K562 (cell line): ENCODE data around the gene ELK1. TPM values are rescaled to one million over a fixed set of nuclear protein-coding genes. Genes with fewer than 3 reads are reported as not detected.

Experiments used
- ASH1L ChIP-seq: fragments of 450-650 bp; IDR thresholded peaks from 2 replicates; pipeline ENCODE4 v1.6.1; 2018; ENCODE audit warnings: borderline replicate concordance, mild to moderate bottlenecking, low read depth; ENCODE audit not compliant: partially characterized antibody
- CHCHD3 ChIP-seq: fragments of 250-450 bp; sonication (Bioruptor Pico); IDR thresholded peaks from 2 replicates; pipeline ENCODE4 v2.1.2; 2022; ENCODE audit warnings: mild to moderate bottlenecking
- COPS2 ChIP-seq: fragments of 450-650 bp; conservative IDR thresholded peaks from 2 replicates; pipeline ENCODE4 v1.6.1; 2016; ENCODE audit warnings: mild to moderate bottlenecking, moderate library complexity
- EZH2 ChIP-seq: IDR thresholded peaks from 2 replicates; pipeline ENCODE4 v1.6.1; 2012; ENCODE audit warnings: low read depth, mild to moderate bottlenecking, inconsistent platforms, low read length, borderline replicate concordance
- L3MBTL2 ChIP-seq: fragments of 450-650 bp; IDR thresholded peaks from 2 replicates; pipeline ENCODE4 v1.6.1; 2016; ENCODE audit warnings: mild to moderate bottlenecking, moderate library complexity
- MXI1 ChIP-seq: IDR thresholded peaks from 2 replicates; pipeline ENCODE4 v1.6.1; 2011; ENCODE audit warnings: low read depth, mild to moderate bottlenecking, improper control_type of control experiment, low read length
- NCOA2 ChIP-seq, 2 experiments: fragments of 450-650 bp; IDR thresholded peaks; 2 replicates each; pipeline ENCODE4 v1.6.1; 2018; ENCODE audit warnings: mild to moderate bottlenecking in 2 of 2, moderate library complexity in 1 of 2; ENCODE audit not compliant: partially characterized antibody in 2 of 2
- SAP30 ChIP-seq: fragments of 200-600 bp; sonication (generic); IDR thresholded peaks from 2 replicates; pipeline ENCODE4 v1.6.1; 2012; ENCODE audit warnings: borderline replicate concordance, low read depth, mild to moderate bottlenecking, moderate library complexity, low read length, control low read depth, inconsistent platforms; ENCODE audit not compliant: insufficient read depth, poor library complexity, severe bottlenecking
- SUPT5H ChIP-seq: fragments of 450-650 bp; IDR thresholded peaks from 2 replicates; pipeline ENCODE4 v1.6.1; 2016
- ZNF24 ChIP-seq: fragments of 450-650 bp; IDR thresholded peaks from 2 replicates; pipeline ENCODE4 v1.6.1; 2016
- polyA plus RNA-seq, 8 experiments: library from polyadenylated mRNA; depleted of rRNA in 4 of 8; stranded (reverse) in 5 of 8; unstranded in 3 of 8; fragments of >200 nt; fragmentation: Nextera tagmentation in 2 of 8; fragmentation: Illumina TruSeq in 1 of 8; extraction: Ambion mirVana in 2 of 8; extraction: Trizol in 1 of 8; gene quantifications; 2 replicates each; pipeline versions ENCODE4 v1.2.1 to v1.2.3, GENCODE V29; 2011 to 2014; ENCODE audit warnings: inconsistent platforms in 1 of 8, missing spikeins in 1 of 8
- total RNA-seq, 7 experiments: library from RNA; depleted of rRNA in 6 of 7; stranded (reverse); fragments of >200 nt in 6 of 7; fragmentation: Illumina TruSeq in 2 of 7; extraction: Trizol in 2 of 7; gene quantifications; 2 replicates each; pipeline versions ENCODE4 v1.2.1 to v1.2.3, GENCODE V29; 2011 to 2021; ENCODE audit warnings: low replicate concordance in 1 of 7
- TF ChIP-seq, protein P1 (sequence below): fragments of 450-650 bp; IDR thresholded peaks from 2 replicates; pipeline ENCODE4 v1.6.1; 2016; ENCODE audit warnings: mild to moderate bottlenecking, moderate library complexity
- TF ChIP-seq, protein P2 (sequence below), 2 experiments: IDR thresholded peaks in 1 of 2; conservative IDR thresholded peaks in 1 of 2; 2 replicates each; pipeline ENCODE4 v1.6.1; 2016; ENCODE audit warnings: low read depth in 2 of 2, mild to moderate bottlenecking in 1 of 2, missing compliant biosample characterization in 1 of 2, missing genetic modification characterization in 1 of 2, moderate library complexity in 1 of 2

Gene ELK1
- total and polyA plus RNA-seq, 9 of the 15 experiments (the other 6 are each of a cell fraction or from before 2014, with no cell fraction given): 4.4 to 74.9 (median 26.5) TPM

DNA sequence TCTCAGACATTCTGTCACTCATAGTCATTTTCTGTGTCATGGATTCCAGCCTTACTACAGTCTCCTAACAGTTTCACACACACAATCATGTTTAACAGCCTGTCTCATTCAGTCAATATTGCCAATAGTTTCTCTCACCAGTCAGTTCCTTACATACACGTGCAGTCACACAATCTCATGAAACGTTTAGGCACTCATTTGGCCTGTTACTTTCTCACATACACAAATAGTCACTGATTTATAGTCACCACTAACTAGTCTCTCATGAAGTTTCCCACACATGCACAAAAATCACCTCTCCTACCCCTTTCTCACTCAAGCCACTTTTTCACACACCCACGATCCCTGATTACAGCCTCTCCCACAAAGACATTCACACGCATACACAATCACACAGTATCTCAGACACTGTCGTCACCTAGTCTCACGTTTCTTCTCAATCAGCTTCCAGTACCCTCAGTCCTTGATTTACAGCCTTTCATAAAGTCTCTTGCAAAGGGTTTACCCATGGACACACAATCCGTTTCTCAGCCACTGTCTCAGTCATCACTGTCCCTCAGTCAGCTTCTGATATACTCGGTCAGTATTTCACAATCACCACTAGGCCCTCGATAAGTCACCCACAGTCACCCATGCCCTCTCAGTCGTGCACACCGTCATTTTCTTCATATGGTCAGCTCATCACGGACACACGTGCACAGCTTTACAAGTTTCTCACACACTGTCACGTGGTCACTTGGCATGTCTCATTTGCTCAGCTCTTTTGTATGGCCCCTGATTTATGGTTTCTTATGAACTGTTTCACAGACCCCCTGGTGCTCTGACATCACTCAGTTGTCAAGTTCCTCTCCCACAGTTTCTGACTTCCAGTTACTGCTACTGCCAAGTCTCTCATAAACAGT is 16.4 kb downstream of the ELK1 start (continued):
- TF ChIP-seq, protein P1, sequence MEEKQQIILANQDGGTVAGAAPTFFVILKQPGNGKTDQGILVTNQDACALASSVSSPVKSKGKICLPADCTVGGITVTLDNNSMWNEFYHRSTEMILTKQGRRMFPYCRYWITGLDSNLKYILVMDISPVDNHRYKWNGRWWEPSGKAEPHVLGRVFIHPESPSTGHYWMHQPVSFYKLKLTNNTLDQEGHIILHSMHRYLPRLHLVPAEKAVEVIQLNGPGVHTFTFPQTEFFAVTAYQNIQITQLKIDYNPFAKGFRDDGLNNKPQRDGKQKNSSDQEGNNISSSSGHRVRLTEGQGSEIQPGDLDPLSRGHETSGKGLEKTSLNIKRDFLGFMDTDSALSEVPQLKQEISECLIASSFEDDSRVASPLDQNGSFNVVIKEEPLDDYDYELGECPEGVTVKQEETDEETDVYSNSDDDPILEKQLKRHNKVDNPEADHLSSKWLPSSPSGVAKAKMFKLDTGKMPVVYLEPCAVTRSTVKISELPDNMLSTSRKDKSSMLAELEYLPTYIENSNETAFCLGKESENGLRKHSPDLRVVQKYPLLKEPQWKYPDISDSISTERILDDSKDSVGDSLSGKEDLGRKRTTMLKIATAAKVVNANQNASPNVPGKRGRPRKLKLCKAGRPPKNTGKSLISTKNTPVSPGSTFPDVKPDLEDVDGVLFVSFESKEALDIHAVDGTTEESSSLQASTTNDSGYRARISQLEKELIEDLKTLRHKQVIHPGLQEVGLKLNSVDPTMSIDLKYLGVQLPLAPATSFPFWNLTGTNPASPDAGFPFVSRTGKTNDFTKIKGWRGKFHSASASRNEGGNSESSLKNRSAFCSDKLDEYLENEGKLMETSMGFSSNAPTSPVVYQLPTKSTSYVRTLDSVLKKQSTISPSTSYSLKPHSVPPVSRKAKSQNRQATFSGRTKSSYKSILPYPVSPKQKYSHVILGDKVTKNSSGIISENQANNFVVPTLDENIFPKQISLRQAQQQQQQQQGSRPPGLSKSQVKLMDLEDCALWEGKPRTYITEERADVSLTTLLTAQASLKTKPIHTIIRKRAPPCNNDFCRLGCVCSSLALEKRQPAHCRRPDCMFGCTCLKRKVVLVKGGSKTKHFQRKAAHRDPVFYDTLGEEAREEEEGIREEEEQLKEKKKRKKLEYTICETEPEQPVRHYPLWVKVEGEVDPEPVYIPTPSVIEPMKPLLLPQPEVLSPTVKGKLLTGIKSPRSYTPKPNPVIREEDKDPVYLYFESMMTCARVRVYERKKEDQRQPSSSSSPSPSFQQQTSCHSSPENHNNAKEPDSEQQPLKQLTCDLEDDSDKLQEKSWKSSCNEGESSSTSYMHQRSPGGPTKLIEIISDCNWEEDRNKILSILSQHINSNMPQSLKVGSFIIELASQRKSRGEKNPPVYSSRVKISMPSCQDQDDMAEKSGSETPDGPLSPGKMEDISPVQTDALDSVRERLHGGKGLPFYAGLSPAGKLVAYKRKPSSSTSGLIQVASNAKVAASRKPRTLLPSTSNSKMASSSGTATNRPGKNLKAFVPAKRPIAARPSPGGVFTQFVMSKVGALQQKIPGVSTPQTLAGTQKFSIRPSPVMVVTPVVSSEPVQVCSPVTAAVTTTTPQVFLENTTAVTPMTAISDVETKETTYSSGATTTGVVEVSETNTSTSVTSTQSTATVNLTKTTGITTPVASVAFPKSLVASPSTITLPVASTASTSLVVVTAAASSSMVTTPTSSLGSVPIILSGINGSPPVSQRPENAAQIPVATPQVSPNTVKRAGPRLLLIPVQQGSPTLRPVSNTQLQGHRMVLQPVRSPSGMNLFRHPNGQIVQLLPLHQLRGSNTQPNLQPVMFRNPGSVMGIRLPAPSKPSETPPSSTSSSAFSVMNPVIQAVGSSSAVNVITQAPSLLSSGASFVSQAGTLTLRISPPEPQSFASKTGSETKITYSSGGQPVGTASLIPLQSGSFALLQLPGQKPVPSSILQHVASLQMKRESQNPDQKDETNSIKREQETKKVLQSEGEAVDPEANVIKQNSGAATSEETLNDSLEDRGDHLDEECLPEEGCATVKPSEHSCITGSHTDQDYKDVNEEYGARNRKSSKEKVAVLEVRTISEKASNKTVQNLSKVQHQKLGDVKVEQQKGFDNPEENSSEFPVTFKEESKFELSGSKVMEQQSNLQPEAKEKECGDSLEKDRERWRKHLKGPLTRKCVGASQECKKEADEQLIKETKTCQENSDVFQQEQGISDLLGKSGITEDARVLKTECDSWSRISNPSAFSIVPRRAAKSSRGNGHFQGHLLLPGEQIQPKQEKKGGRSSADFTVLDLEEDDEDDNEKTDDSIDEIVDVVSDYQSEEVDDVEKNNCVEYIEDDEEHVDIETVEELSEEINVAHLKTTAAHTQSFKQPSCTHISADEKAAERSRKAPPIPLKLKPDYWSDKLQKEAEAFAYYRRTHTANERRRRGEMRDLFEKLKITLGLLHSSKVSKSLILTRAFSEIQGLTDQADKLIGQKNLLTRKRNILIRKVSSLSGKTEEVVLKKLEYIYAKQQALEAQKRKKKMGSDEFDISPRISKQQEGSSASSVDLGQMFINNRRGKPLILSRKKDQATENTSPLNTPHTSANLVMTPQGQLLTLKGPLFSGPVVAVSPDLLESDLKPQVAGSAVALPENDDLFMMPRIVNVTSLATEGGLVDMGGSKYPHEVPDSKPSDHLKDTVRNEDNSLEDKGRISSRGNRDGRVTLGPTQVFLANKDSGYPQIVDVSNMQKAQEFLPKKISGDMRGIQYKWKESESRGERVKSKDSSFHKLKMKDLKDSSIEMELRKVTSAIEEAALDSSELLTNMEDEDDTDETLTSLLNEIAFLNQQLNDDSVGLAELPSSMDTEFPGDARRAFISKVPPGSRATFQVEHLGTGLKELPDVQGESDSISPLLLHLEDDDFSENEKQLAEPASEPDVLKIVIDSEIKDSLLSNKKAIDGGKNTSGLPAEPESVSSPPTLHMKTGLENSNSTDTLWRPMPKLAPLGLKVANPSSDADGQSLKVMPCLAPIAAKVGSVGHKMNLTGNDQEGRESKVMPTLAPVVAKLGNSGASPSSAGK: no peak
- TF ChIP-seq ZNF24 (no peak), SAP30 (no peak), EZH2 (no peak), L3MBTL2 (no peak), COPS2 (no peak), SUPT5H (peak; percentile 37; the same call in 1 of the 2 replicates), ASH1L (no peak), MXI1 (no peak), NCOA2 (IDR thresholded peaks at IDR 0.05; ENCODE audit: partially characterized antibody in 2 of 2) (no peak), CHCHD3 (CRISPR knock-in tag) (no peak)
- TF ChIP-seq, protein P2, sequence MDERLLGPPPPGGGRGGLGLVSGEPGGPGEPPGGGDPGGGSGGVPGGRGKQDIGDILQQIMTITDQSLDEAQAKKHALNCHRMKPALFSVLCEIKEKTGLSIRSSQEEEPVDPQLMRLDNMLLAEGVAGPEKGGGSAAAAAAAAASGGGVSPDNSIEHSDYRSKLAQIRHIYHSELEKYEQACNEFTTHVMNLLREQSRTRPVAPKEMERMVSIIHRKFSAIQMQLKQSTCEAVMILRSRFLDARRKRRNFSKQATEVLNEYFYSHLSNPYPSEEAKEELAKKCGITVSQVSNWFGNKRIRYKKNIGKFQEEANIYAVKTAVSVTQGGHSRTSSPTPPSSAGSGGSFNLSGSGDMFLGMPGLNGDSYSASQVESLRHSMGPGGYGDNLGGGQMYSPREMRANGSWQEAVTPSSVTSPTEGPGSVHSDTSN (CRISPR knock-in tag; IDR thresholded peaks at IDR 0.05; ENCODE audit: low read depth): no peak
- TF ChIP-seq, protein P2 (tag; conservative IDR thresholded peaks at IDR 0.05; ENCODE audit: low read depth): 0 out of 2 replicates have a peak, but pooled peaks have one; percentile 15
- TF ChIP-seq, all 486 proteins: peak for 6
